22Rv1 (cell line): ENCODE results near the gene FILIP1L.

Experiments used
- CTCF ChIP-seq: fragments of 450-650 bp; IDR thresholded peaks from 2 replicates; pipeline ENCODE4 v1.5.1; 2017; ENCODE audit warnings: mild to moderate bottlenecking
- ZFX ChIP-seq: fragments of 450-650 bp; IDR thresholded peaks from 2 replicates; pipeline ENCODE4 v1.6.1; 2017; ENCODE audit warnings: antibody characterized with exemption, borderline replicate concordance

DNA sequence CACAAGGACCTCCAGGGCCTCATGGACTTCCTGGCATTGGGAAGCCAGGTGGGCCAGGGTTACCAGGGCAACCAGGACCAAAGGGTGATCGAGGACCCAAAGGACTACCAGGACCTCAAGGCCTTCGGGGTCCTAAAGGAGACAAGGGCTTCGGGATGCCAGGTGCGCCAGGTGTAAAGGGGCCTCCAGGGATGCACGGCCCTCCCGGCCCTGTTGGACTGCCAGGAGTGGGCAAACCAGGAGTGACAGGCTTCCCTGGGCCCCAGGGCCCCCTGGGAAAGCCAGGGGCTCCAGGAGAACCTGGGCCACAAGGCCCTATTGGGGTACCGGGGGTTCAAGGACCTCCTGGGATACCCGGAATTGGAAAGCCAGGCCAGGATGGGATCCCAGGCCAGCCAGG lies 319.8 kb downstream of the FILIP1L start:
- TF ChIP-seq CTCF (no peak), ZFX (no peak)
